ENCODE data around the gene FAM227A.

FAM227A gene
- total RNA-seq: 0.48 to 0.96 reads per million in 2 experiments

- DNase-seq (ENCODE audit: low read depth): peak; percentile 74
These were observed at the start of gene FAM227A, which contains the start of gene CBY1 for GRCh38 chr22:38656256-38657044. Gene FAM227A (minus strand): TSS chr22:38656392. CDS start chr22:38650168, 6,224 bp downstream. Gene CBY1 (plus strand): TSS chr22:38656638. CDS start chr22:38668055, 11,417 bp downstream.

DNA sequence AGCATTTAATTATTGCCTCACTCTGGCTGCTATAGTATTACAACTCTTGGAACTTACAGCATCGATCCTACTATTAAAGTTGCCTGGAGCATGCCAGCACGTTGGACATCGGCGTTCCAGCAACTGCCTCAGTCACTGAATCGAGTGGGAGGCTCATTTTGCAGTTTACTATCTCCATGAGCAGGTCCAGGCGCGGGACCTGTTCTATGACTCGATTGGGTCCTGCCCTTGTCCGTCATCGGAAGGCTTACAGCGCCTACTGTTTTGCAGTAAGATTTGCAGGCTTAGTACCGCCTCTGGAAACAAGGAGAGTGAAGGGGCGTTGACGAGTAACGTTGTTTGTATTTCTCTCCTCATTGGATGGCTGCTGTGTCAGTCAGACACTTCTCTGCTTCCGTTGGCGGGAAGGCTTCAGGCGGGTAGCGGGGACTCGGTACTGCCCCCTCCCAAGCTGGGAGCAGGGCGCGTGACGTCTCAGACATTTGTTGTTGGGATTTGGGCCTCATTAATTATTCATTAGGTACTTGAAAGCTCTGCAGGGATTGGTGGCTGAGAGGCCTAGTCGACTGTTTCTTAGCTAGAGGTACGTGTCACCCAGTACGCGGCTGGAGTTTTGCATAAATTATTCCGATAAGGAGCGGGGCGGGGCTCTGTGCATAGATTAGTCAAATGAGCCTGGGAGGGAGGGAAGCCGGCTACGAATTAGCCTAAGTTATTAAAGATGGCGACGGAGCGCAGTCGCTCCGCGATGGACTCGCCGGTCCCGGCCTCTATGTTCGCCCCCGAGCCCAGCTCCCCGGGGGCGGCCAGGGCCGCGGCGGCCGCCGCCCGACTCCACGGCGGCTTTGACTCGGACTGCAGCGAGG is 49.3 kb upstream of the FAM227A start, which contains the start of gene GTPBP1:
Gene GTPBP1 (plus strand): TSS at position 710 of the 866 bp plus-strand sequence. CDS start 12 bp downstream, at position 722.
- DNase-seq (ENCODE audit: low read depth): peak; percentile 97

DNA sequence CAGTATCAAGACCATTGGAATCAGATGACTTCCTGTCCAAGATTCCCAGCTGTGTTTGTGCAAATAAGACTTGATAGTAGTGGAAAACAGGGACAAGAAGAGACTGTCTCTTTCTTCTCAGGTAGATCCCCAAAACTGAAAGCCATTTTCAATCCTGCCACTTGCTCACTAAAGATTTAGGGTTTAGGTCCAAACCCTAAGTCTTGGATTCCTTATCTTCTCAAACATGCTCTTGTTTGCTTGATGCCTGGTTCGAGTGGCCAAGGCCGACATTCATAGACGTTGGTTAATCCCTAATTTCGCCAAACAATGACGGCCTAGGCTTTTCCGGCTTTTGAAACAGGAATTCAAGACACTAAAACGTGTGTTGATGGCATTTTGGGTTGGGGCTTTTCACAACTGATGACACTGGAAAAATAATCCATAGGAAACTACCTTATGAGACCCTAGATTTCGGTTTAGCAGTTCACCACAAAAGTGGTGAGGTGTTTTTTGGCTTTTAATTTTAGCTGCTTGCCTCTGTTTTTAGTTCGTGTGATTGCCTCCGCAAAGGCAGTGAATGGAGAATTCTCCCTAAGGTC is 48.6 kb upstream of the FAM227A start:
- DNase-seq (ENCODE audit: low read depth): no peak

GRCh38 chr22:38700789-38701628 is 44.8 kb upstream of the FAM227A start, which contains the start of gene JOSD1:
Gene JOSD1 (minus strand): TSS chr22:38700943. CDS start chr22:38699987, 956 bp downstream.
- peak; percentile 99 for DNase-seq (ENCODE audit: low read depth)

GRCh38 chr22:38700270-38700788 is 44.1 kb upstream of the FAM227A start:
- DNase-seq (ENCODE audit: low read depth): no peak

- no peak for DNase-seq (ENCODE audit: low read depth)
These were observed 43.6 kb upstream of the FAM227A start for GRCh38 chr22:38699784-38700183.

DNA sequence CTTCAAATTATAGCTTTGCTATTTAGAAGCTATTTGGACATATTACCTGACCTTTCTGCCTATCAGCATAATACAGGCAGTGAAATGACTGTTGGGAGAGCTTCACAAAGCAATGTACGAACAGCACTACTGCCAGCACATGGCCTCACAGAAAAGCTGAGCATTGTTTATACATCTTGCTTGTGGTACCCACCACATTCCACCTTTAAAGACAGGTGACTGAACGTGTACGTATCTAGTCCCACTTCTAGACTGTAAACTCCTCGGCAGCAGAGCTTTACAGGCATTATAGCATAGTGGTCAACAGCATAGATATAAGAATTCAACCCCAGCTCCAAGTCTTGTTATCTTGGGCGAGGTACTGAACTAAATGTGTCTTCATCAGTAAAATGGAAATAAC is 43.0 kb upstream of the FAM227A start:
- no peak for DNase-seq (ENCODE audit: low read depth)

GRCh38 chr22:38698407-38699094 is 42.4 kb upstream of the FAM227A start:
- no peak for DNase-seq (ENCODE audit: low read depth)

DNA sequence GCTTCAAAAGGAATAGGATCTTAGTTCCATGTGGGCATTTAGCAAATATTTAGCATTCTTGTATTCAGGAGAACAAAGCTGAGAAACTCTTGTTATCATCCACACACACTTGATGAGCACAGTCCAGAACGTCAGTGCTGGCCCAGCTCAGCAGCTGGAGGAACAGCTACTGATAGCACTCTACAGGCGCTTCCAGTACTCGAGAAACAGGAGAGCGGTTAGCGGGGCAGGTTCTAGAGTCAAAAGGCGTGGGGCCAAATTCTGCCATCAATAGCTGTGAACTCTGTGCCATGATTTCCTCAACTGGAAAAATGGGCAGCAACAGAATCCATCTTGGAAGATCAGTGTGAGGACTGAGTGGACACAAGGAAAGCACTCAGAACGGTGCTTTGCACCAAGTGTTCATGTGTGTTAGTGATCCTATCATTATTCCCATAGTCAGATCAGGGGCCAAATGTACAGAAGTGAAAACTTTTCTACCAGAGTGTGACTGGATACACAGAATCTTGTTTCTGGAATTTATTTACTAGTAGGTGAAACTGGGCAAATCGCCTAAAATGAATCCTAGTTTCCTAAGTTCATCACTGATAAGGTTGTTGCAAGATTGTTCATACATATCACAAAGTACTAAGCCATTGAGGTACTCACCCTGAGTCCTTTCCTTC is 41.4 kb upstream of the FAM227A start:
- no peak for DNase-seq (ENCODE audit: low read depth)

- DNase-seq (ENCODE audit: low read depth): no peak
These were observed 40.6 kb upstream of the FAM227A start for GRCh38 chr22:38696606-38697424.

- DNase-seq (ENCODE audit: low read depth): no peak
These were observed 38.7 kb upstream of the FAM227A start for GRCh38 chr22:38694940-38695339.

- DNase-seq (ENCODE audit: low read depth): no peak
These were observed 37.9 kb upstream of the FAM227A start for GRCh38 chr22:38694049-38694448.

DNA sequence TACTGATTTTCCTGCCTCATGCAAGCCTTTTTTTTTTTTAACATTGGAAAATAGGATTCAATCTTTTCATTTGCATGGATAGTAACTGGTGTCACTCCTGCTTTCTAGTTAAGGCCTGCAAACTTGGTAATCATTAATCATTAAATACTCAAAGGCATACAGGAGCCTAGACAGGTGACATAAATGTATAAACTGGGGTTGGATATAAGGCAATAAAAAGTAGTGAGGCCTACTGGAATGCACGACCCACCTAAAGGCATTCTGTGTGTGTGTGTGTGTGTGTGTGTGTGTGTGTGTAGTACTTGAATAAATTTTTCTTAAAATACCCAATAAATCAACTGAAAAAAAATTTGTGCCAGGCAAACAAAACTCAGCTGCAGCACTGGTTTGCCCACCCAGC is 33.5 kb upstream of the FAM227A start:
- no peak for DNase-seq (ENCODE audit: low read depth)

GRCh38 chr22:38685761-38686160 is 29.6 kb upstream of the FAM227A start:
- DNase-seq (ENCODE audit: low read depth): no peak

- DNase-seq (ENCODE audit: low read depth): no peak
These were observed 28.7 kb upstream of the FAM227A start for GRCh38 chr22:38684895-38685294.

GRCh38 chr22:38681582-38682335 is 25.6 kb upstream of the FAM227A start, which contains the start of gene TOMM22:
Gene TOMM22 (plus strand): TSS chr22:38681957. CDS start chr22:38681979, 22 bp downstream.
- DNase-seq (ENCODE audit: low read depth): peak; percentile 71

- no peak for DNase-seq (ENCODE audit: low read depth)
These were observed 19.6 kb upstream of the FAM227A start for GRCh38 chr22:38675833-38676232.

GRCh38 chr22:38674888-38675287 is 18.7 kb upstream of the FAM227A start:
- no peak for DNase-seq (ENCODE audit: low read depth)

Data from T follicular helper cell (primary cell).